Natural killer cell (primary cell): ENCODE measurements around the gene RNF145. TPM values are rescaled to one million over a fixed set of nuclear protein-coding genes. Genes with fewer than 3 reads are reported as not detected.

ENCODE experiments used
- ATAC-seq, 3 donors: fragments of 150-1000 bp in 2 of 3; fragments of 200-7000 bp in 1 of 3; cut with Tn5 transposase; 1 replicate in 1 of 3; 2 replicates in 2 of 3; pipeline ENCODE4 v1.10.0; 2021; ENCODE audit warnings: mild to moderate bottlenecking in 2 of 3, moderate library complexity in 2 of 3
- DNase-seq, 2 donors: peaks; one replicate each; pipeline versions ENCODE4 v3.0.0 to v3.0.0-alpha.2; 2013 to 2021; ENCODE audit warnings: mixed read lengths in 1 of 2
- H3K27ac ChIP-seq: one replicate; pipeline ENCODE4 v1.5.1; 2013; ENCODE audit warnings: mild to moderate bottlenecking, low read length
- H3K27me3 ChIP-seq: one replicate; pipeline ENCODE4 v1.6.1; 2013; ENCODE audit warnings: low read length; ENCODE audit not compliant: control insufficient read depth, insufficient read depth
- H3K36me3 ChIP-seq: one replicate; pipeline ENCODE4 v1.6.1; 2013; ENCODE audit warnings: low read length; ENCODE audit not compliant: control insufficient read depth, insufficient read depth
- H3K4me1 ChIP-seq: one replicate; pipeline ENCODE4 v1.6.1; 2013; ENCODE audit warnings: low read length; ENCODE audit not compliant: control insufficient read depth, insufficient read depth
- H3K4me3 ChIP-seq: one replicate; pipeline ENCODE4 v1.5.1; 2013; ENCODE audit warnings: low read length
- H3K9me3 ChIP-seq: one replicate; pipeline ENCODE4 v1.6.1; 2013; ENCODE audit warnings: low read length; ENCODE audit not compliant: control insufficient read depth, insufficient read depth
- H3K27ac Mint-ChIP-seq, 2 donors: one replicate each; pipeline ENCODE4 v1.8.0; 2022; ENCODE audit warnings: mild to moderate bottlenecking in 2 of 2, mixed read lengths in 2 of 2, moderate library complexity in 1 of 2
- H3K27me3 Mint-ChIP-seq, 2 donors: one replicate each; pipeline ENCODE4 v1.8.0; 2022; ENCODE audit warnings: low read depth in 2 of 2, mixed read lengths in 2 of 2
- H3K36me3 Mint-ChIP-seq: one replicate; pipeline ENCODE4 v1.8.0; 2022; ENCODE audit warnings: mixed read lengths
- H3K4me1 Mint-ChIP-seq, 2 donors: one replicate each; pipeline ENCODE4 v1.8.0; 2022; ENCODE audit warnings: mixed read lengths in 2 of 2
- H3K4me3 Mint-ChIP-seq: one replicate; pipeline ENCODE4 v1.8.0; 2022; ENCODE audit warnings: mild to moderate bottlenecking, moderate library complexity, mixed read lengths
- H3K9me3 Mint-ChIP-seq, 2 donors: one replicate each; pipeline ENCODE4 v1.8.0; 2022; ENCODE audit warnings: mixed read lengths in 2 of 2
- WGBS: methylation state at CpG from one replicate; pipeline ENCODE4 v1.1.7; 2013; ENCODE audit warnings: missing lambda C conversion rate; ENCODE audit not compliant: insufficient coverage; 5-methylcytosine and 5-hydroxymethylcytosine counted together
- intact Hi-C: fragments of 100-400 bp; cut with micrococcal nuclease; formaldehyde crosslinking; loops from one replicate; pipeline ENCODE4 v1.14.2; 2022
- total RNA-seq, 4 donors: library from RNA; stranded (reverse); fragments of 120-200 nt in 1 of 4; gene quantifications; one replicate each; pipeline versions ENCODE4 v1.2.3 to v1.2.4, GENCODE V29; 2013 to 2022
- TF ChIP-seq, protein P1 (sequence below): fragments of 200-600 bp; IDR thresholded peaks from one replicate; pipeline ENCODE4 v1.8.0; 2022; ENCODE audit warnings: antibody characterized with exemption

RNF145 gene
- total RNA-seq, 3 donors from 2014 or later (not counting 1 experiment from before 2014, with no cell fraction given), result 29.8 to 40.4 (median 38.4) TPM

DNA sequence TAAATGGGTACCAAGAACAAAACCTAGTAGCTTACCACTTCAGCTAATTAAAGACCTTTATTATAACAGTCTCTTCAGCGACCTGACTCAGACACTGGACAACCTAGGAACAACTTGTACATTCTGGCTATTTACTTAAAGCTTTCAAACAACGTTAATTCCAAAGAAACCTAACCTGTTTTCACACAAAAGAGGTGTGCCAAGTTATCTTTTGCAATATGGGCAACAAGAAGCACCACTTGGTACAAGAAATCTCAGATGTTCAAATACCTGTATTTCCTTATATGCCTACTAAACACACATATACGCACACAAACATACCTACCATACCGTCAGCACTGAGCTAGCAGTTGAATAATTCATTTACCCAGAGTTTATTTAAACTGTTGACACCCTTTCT is 23.0 kb downstream of the RNF145 start:
- no peaks in the 10 kb centered on the region for H3K9me3 Mint-ChIP-seq
- no peak for DNase-seq
- intact Hi-C loops, result no loop called here
- Histone ChIP-seq H3K27ac (no peak overlapping the region), H3K4me3 (no peak overlapping the region), H3K4me1 (no peaks in the 10 kb centered on the region), H3K36me3 (peaks cover 23% of the 10 kb centered on the region), H3K9me3 (no peaks in the 10 kb centered on the region), H3K27me3 (no peaks in the 10 kb centered on the region)
- H3K4me3 Mint-ChIP-seq, result no peak overlapping the region
- H3K27ac Mint-ChIP-seq, result no peak overlapping the region
- TF ChIP-seq, protein P1, sequence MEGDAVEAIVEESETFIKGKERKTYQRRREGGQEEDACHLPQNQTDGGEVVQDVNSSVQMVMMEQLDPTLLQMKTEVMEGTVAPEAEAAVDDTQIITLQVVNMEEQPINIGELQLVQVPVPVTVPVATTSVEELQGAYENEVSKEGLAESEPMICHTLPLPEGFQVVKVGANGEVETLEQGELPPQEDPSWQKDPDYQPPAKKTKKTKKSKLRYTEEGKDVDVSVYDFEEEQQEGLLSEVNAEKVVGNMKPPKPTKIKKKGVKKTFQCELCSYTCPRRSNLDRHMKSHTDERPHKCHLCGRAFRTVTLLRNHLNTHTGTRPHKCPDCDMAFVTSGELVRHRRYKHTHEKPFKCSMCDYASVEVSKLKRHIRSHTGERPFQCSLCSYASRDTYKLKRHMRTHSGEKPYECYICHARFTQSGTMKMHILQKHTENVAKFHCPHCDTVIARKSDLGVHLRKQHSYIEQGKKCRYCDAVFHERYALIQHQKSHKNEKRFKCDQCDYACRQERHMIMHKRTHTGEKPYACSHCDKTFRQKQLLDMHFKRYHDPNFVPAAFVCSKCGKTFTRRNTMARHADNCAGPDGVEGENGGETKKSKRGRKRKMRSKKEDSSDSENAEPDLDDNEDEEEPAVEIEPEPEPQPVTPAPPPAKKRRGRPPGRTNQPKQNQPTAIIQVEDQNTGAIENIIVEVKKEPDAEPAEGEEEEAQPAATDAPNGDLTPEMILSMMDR, result no peak
- ATAC-seq, result no peak
- no peaks in the 10 kb centered on the region for H3K27me3 Mint-ChIP-seq
- WGBS, result 97% methylated on average over 4 of the region's 4 CpGs
- peaks cover 5 to 10% of the 10 kb centered on the region in 2 donors for H3K4me1 Mint-ChIP-seq
- H3K36me3 Mint-ChIP-seq, result no peaks in the 10 kb centered on the region

DNA sequence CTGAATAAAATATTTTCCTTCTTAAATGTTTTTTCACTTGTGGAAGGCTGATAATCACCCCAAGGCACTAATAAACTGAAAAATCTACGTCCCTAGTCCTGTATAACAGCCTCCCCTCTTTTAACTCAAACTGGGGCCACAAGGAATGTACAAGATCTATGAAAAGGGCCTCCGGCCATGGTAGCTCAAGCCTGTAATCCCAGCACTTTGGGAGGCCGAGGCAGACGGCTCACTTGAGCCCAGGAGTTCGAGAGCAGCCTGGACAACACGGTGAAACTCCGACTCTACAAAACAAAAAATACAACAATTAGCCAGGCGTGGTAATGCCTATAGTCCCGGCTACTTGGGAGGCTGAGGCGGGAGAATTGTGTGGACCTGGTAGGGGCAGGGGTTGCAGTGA is 23.6 kb downstream of the RNF145 start:
- Histone ChIP-seq H3K4me1 (no peaks in the 10 kb centered on the region), H3K4me3 (no peak overlapping the region), H3K27me3 (no peaks in the 10 kb centered on the region), H3K36me3 (peaks cover 23% of the 10 kb centered on the region), H3K27ac (no peak overlapping the region), H3K9me3 (no peaks in the 10 kb centered on the region)
- H3K36me3 Mint-ChIP-seq, result no peaks in the 10 kb centered on the region
- H3K4me3 Mint-ChIP-seq, result no peak overlapping the region
- H3K27ac Mint-ChIP-seq, result no peak overlapping the region
- TF ChIP-seq, protein P1, result no peak
- WGBS, result 86% methylated on average over 8 of the region's 10 CpGs
- intact Hi-C loops, result no loop called here
- H3K4me1 Mint-ChIP-seq, result peaks cover 5 to 10% of the 10 kb centered on the region in 2 donors
- H3K9me3 Mint-ChIP-seq, result no peaks in the 10 kb centered on the region
- H3K27me3 Mint-ChIP-seq, result no peaks in the 10 kb centered on the region
- no peak for DNase-seq
- no peak for ATAC-seq

DNA sequence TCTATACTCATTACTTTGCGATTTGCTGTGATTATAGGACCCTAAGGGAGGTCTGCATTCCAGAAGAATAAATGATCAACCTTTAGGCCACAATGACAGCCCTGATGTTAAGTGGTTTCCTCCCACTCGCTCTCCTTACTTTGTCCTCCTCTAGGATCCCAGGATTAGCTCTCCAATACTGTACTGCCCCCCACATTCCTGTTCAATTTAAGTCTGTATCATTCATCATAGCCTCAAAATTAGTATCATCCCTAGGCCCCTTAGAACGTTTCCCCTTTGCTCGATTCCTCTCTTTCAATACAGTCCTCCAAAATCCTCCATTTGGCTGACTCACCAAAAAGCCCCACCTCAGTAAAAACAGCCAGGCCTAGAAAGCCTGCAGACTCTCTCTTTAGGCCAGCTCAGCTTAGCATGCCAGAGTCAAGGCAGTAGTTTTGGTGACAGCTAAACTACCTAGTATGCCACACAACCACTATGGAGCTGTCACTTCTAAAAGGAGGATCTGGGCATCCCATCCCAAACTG is 24.4 kb downstream of the RNF145 start:
- H3K4me1 ChIP-seq, result no peaks in the 10 kb centered on the region
- no peak overlapping the region for H3K4me3 Mint-ChIP-seq
- H3K9me3 ChIP-seq, result no peaks in the 10 kb centered on the region
- H3K27me3 ChIP-seq, result no peaks in the 10 kb centered on the region
- peaks cover 5 to 10% of the 10 kb centered on the region in 2 donors for H3K4me1 Mint-ChIP-seq
- H3K27ac ChIP-seq, result no peak overlapping the region
- 67% methylated on average over 4 of the region's 4 CpGs for WGBS
- no peak overlapping the region for H3K4me3 ChIP-seq
- ATAC-seq (no peak), DNase-seq (peak in 1 of 2 donors; percentile 26)
- H3K9me3 Mint-ChIP-seq, result no peaks in the 10 kb centered on the region
- peaks cover 23% of the 10 kb centered on the region for H3K36me3 ChIP-seq
- peak overlapping the region in 1 of 2 donors; percentile 5 for H3K27ac Mint-ChIP-seq
- TF ChIP-seq, protein P1, result no peak
- H3K27me3 Mint-ChIP-seq, result no peaks in the 10 kb centered on the region
- H3K36me3 Mint-ChIP-seq, result no peaks in the 10 kb centered on the region
- intact Hi-C loops, result no loop called here

DNA sequence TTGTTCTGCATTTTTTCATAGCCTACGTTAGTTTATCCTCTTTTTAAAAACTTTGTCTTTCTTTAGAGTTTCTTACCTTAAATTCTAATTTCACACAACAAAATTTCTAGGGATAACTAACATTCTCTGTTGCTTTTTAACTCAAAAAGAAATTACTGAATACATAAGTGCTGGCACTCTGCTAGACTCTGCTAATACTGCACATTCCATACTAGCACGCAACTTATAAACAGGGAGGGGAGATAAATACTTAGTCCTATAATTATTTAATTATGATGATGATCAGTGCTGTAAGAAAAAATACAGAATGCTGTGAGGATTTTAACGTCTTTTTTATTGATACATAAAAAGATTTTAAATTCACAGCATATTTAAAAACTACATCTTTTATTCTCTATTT is 25.1 kb downstream of the RNF145 start:
- ATAC-seq, result no peak
- H3K9me3 ChIP-seq, result no peaks in the 10 kb centered on the region
- WGBS, result 100% methylated on average over 1 of the region's 3 CpGs
- Mint-ChIP-seq H3K4me1 (peaks cover 5 to 10% of the 10 kb centered on the region in 2 donors), H3K27me3 (no peaks in the 10 kb centered on the region), H3K36me3 (no peaks in the 10 kb centered on the region), H3K27ac (no peak overlapping the region), H3K9me3 (no peaks in the 10 kb centered on the region), H3K4me3 (no peak overlapping the region)
- no peak overlapping the region for H3K27ac ChIP-seq
- H3K4me1 ChIP-seq, result no peaks in the 10 kb centered on the region
- no peak overlapping the region for H3K4me3 ChIP-seq
- intact Hi-C loops, result no loop called here
- DNase-seq, result no peak
- peaks cover 19% of the 10 kb centered on the region for H3K36me3 ChIP-seq
- no peaks in the 10 kb centered on the region for H3K27me3 ChIP-seq
- TF ChIP-seq, protein P1, result no peak
